ENCODE results near the gene PIMREG. TPM values are rescaled to one million over a fixed set of nuclear protein-coding genes. Genes with fewer than 3 reads are reported as not detected.
A peak's percentile ranks its signal among the peaks of the same experiment; 100 is the strongest.

PIMREG gene, protein sequence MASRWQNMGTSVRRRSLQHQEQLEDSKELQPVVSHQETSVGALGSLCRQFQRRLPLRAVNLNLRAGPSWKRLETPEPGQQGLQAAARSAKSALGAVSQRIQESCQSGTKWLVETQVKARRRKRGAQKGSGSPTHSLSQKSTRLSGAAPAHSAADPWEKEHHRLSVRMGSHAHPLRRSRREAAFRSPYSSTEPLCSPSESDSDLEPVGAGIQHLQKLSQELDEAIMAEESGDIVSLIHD
- polyA plus RNA-seq = 1 to 10 TPM; 1.4 to 1.6 (median 1.5) TPM

DNA sequence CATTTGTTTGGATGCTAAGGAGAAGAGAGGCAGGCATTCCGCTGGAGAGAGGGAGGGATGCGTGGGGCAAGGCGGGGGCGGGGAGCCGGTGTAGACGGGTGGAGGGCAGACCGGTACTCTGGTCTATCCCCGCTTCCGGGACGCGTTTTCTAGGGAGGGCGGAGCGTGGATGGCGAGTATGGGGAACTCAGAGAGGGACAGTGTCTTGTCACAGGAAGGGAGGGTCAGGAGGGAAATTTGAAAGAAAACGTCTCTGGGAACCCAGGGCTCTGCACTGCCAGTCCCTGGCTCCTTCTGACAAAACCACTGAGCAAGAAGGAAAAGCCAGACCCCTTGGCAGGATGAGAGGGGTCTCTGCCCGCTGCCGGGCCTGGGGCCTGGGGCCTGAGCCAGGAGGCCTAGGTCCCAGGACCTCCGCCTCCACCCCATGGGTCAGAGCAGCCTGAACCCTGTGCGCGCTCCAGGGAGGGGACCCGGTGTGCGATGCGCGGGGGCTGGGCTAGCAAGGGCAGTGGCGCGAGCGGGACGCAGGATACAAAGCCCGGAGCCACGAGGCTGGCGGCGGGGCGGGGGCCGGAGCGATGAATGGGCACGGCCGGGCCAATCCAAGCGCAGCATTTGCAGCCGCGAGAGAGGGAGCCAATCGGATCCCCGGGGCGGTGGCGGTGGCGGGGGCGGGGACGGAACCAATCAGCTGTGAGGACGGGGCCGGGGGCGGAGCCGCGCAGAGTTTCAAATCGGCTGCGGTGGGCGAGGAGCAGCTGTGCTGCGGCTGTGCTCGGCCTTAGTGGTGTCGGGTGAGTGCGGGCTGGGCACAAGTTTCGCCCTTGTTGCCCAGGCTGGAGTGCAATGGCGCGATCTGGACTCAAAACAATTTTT, at the start of gene PIMREG:
Gene PIMREG (plus strand): TSS at position 764 of the 879 bp plus-strand sequence. CDS start 656 bp downstream, outside the sequence.
- Mint-ChIP-seq H3K9me3 (no peaks in the 10 kb centered on the region), H3K4me1 (peaks cover 13 to 17% of the 10 kb centered on the region in 2 donors), H3K27ac (peak within 1 kb of the TSS; percentile 9 to 86 (median 80)), H3K4me3 (peak within 1 kb of the TSS; percentile 89 to 95 (median 92)), H3K36me3 (no peaks in the 10 kb centered on the region), H3K27me3 (ENCODE audit: low read depth in 3 of 3) (peaks cover 2 to 11% (median 3%) of the 10 kb centered on the region in 3 donors)
- DNase-seq = peak; percentile 82 to 85 (median 84)

DNA sequence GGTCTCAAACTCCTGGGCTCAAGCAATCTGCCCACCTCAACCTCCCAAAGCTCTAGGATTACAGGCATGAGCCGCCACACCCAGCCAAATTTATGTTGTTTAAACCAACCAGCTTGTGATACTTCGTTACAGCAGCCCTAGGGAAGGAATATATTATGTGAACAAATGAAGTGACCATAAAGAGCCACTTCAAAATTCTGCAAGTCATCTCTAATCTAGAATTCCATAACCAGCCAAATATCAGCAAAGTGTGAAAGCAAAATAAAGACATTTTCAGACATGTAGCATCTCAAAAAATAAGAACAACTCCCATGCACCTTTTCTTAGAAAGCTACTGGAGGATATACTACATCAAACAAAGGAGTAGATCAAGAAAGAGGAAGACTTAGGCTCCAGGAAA, 45.3 kb upstream of the PIMREG start:
- Mint-ChIP-seq H3K9me3 (no peaks in the 10 kb centered on the region), H3K27ac (no peak overlapping the region), H3K27me3 (ENCODE audit: low read depth in 3 of 3) (peaks cover 1 to 8% (median 6%) of the 10 kb centered on the region in 3 donors), H3K36me3 (no peaks in the 10 kb centered on the region), H3K4me1 (no peaks in the 10 kb centered on the region), H3K4me3 (no peak overlapping the region)
- DNase-seq = no peak

DNA sequence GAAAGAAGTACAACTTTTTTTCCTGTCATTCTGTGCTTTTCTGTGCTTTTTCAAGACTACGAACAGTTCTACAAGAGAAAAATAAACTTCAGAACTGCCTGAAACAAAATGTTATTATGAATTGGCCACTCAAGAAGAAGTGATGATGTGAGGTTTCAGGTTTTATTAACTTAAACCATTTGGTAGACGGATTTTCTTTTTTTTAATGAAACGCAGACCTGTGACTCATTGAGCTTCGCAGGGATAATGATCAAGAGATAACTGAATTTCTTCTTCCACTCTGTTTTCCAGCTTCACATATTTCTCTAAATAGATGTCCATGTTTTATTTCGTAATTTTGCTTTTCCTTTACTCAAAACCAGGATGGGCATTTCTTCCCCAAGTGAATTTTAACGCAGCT, 42.0 kb upstream of the PIMREG start:
- Mint-ChIP-seq H3K9me3 (no peaks in the 10 kb centered on the region), H3K4me3 (no peak overlapping the region), H3K4me1 (no peaks in the 10 kb centered on the region), H3K27me3 (ENCODE audit: low read depth in 3 of 3) (peaks cover 5 to 12% (median 5%) of the 10 kb centered on the region in 3 donors), H3K36me3 (no peaks in the 10 kb centered on the region), H3K27ac (no peak overlapping the region)
- no peak for DNase-seq

DNA sequence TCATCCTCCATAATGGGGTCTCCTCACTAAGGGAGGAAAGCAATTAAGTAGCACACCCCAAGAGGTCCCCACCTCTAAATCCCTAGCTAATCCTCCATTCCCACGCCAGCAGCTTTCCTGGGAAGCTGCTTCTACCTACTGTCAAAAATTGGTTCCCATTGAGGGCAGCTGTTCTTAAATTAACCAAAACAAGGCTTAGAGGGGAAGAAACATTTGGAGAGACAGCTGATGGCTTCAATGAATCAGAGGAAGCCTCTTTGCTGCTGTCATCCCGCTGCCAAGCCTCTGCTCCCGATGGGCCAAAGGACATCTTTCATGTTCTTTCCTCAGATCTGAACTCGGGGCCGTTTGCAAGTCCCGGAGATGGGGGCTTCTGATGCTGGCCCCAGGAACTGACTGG, 36.0 kb upstream of the PIMREG start:
- H3K4me3 Mint-ChIP-seq = no peak overlapping the region
- H3K4me1 Mint-ChIP-seq = no peaks in the 10 kb centered on the region
- H3K27ac Mint-ChIP-seq = no peak overlapping the region

DNA sequence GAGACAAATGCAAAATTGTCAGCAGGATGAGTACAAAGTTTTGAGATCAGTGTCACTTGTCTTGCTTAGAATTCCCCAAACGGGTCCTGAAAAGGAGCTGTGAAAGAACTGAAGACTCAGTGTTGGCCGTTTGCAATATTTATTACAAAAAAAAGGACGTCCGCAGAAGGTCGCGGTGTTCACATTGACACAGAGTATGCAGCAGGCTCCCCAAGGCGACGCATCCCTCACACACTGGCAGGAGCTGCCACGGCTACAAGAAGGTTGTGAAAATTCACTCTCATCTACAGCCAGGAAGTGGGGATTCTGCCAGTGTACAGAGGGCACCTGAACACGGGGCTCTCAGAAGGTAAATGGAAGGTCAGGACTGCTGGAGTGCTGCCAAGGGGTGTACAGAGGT, 35.5 kb upstream of the PIMREG start:
- H3K27ac Mint-ChIP-seq = no peak overlapping the region
- no peaks in the 10 kb centered on the region for H3K9me3 Mint-ChIP-seq
- no peak for DNase-seq
- no peaks in the 10 kb centered on the region for H3K36me3 Mint-ChIP-seq
- H3K4me3 Mint-ChIP-seq = no peak overlapping the region
- H3K4me1 Mint-ChIP-seq = no peaks in the 10 kb centered on the region
- H3K27me3 Mint-ChIP-seq (ENCODE audit: low read depth in 3 of 3) = peaks cover 0 to 13% (median 7%) of the 10 kb centered on the region in 3 donors

More for the DNA sequence above, 36.0 kb upstream of the PIMREG start:
- Mint-ChIP-seq H3K36me3 (no peaks in the 10 kb centered on the region), H3K9me3 (no peaks in the 10 kb centered on the region), H3K27me3 (ENCODE audit: low read depth in 3 of 3) (peaks cover 0 to 13% (median 7%) of the 10 kb centered on the region in 3 donors)
- DNase-seq = no peak

DNA sequence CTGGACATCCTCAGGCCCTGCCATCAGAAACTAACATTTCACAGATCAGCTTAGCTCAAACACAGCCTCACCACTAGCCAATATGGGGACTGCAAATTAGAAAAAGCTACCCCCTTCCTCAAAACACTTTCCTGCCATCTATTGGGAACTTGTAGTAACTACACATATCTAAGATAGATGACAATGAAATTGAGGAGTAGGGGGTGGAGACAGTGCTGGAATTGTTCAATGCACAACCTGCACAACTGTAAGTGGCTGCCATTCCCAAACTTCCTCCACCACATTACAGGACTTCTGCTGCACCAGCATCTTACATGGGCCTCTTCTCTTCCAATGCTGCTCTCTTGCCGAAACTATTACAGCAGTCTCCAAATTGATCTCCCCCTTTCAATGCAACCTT, 31.2 kb upstream of the PIMREG start:
- Mint-ChIP-seq H3K4me3 (no peak overlapping the region), H3K27me3 (ENCODE audit: low read depth in 3 of 3) (peaks cover 4 to 11% (median 7%) of the 10 kb centered on the region in 3 donors), H3K27ac (no peak overlapping the region), H3K4me1 (no peaks in the 10 kb centered on the region), H3K9me3 (no peaks in the 10 kb centered on the region), H3K36me3 (no peaks in the 10 kb centered on the region)
- no peak for DNase-seq

DNA sequence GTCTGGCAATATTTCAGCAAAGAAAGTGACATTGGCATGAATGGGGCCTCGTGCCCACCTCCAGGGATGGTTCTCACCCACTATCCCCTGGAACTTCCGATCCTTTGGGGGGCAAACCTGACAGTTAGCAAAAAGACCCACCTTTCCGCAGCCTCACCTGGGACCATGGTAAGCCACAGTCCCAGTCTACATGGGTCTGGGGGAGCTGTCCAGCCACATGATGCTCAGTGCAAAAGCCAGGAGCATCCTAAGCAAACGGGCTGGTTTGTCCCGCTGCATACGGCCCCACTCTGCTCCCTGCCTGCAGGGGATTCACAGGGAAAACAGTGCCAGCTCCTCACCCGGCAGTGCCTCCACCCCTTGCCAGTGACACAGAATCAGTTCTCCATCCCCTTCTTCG, 28.6 kb upstream of the PIMREG start:
- no peak overlapping the region for H3K27ac Mint-ChIP-seq
- DNase-seq = no peak
- no peaks in the 10 kb centered on the region for H3K4me1 Mint-ChIP-seq
- H3K9me3 Mint-ChIP-seq = no peaks in the 10 kb centered on the region
- H3K27me3 Mint-ChIP-seq (ENCODE audit: low read depth in 3 of 3) = peaks cover 6 to 11% (median 7%) of the 10 kb centered on the region in 3 donors
- H3K4me3 Mint-ChIP-seq = no peak overlapping the region
- no peaks in the 10 kb centered on the region for H3K36me3 Mint-ChIP-seq

DNA sequence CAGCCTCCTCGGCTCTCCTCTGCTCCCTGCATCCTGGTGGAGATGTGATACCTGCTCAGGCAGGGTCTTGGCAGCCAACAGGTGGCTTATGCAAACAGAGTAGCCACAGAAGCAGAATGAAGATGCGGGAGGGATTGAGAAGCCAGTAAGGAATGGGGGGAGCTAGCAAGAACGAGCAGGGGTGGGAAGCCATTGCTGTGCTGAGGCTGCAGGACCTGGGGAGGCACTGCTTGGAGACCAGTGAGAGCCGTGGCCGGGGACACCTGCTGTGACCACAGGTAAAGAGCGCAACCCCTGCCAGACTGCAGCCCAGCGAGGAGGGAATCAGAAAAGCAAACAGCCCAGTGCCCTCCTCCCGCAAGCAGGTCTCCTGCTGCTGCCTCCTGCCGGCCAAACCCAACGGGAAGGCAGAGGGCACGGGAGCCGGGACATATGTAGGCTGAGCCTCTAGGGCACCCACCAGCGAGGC, 24.0 kb upstream of the PIMREG start:
- no peak for DNase-seq
- no peak overlapping the region for H3K4me3 Mint-ChIP-seq
- no peaks in the 10 kb centered on the region for H3K36me3 Mint-ChIP-seq
- H3K27me3 Mint-ChIP-seq (ENCODE audit: low read depth in 3 of 3) = peaks cover 3 to 12% (median 11%) of the 10 kb centered on the region in 3 donors
- no peaks in the 10 kb centered on the region for H3K4me1 Mint-ChIP-seq
- H3K27ac Mint-ChIP-seq = no peak overlapping the region
- H3K9me3 Mint-ChIP-seq = no peaks in the 10 kb centered on the region

DNA sequence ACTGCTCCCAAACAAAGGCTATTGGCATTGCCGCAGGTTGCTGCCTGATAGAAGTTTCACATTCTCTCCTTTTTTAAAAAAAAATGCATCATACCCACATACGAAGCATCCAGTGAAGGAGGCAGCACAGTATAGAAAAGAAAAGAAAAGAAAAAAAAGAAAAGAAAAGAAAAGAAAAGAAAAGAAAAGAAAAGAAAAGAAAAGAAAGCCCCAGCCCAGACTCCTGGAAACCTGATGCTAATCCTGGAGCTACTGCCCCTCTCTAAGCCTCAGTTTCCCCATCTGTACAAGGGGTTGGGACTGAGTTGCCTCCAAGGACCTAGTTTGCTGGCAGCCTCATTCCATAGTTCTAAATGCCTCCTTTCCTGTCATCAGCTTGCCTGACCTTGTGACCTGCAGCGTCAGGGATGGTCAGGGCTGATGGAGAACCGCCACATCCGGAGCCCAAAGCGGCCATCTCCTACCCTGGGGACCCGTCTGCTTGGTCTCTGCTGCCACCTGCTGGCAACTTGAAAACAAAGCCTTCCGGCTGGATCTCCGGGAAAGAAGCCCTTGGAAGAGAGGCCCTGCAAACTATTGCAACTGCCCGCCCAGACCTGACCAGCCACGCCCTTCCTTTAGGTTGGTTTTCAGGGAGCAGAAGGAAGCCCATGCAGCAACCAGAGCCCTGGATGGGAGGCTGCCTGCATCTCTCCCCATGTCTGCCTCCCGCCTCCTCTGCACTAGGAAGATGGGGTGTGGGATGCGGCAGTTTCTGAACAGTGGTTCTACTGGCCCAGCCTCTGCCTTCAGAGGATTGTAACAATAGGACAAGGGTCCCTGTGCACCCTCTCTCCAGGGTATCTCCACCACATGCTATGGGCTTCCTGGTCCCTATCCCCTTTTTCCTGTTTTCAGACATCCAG, 22.3 kb upstream of the PIMREG start:
- H3K4me1 Mint-ChIP-seq = peaks cover 2 to 5% of the 10 kb centered on the region in 2 donors
- H3K36me3 Mint-ChIP-seq = no peaks in the 10 kb centered on the region
- peak; percentile 61 to 68 (median 65) for DNase-seq
- H3K4me3 Mint-ChIP-seq = peak overlapping the region in 1 of 5 donors; percentile 25
- no peaks in the 10 kb centered on the region for H3K9me3 Mint-ChIP-seq
- H3K27ac Mint-ChIP-seq = no peak overlapping the region
- peaks cover 4 to 10% (median 6%) of the 10 kb centered on the region in 3 donors for H3K27me3 Mint-ChIP-seq (ENCODE audit: low read depth in 3 of 3)

DNA sequence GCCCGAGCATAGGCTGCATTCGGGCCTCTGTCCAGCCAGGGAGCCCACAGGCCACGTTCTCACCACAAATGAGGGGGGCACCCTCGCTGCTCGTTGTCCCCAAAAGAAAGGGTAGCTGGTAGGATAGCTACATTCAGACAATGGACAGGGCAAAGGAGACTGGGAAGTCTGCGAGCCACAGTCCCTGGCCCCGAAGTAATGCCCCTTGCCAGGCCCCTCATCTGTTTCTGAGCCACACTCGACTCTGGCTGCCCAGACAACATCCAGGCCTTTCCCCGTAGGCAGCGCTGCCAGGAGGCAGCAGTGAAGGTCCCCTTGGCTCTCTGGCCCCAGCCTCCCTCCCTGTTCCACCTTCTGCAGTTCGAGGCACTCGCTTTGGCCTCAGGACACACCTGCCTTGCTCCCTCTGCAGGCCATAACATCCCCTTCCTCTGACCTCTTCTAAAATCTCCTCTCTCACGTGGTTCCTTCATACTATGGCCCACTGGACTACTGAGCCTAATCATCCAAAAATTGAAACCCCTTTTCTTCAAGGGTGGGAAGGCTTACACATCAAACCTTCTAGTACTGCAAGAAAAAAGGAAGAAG, 21.5 kb upstream of the PIMREG start:
- H3K9me3 Mint-ChIP-seq = no peaks in the 10 kb centered on the region
- peaks cover 8 to 12% (median 12%) of the 10 kb centered on the region in 3 donors for H3K27me3 Mint-ChIP-seq (ENCODE audit: low read depth in 3 of 3)
- no peak overlapping the region for H3K27ac Mint-ChIP-seq
- no peaks in the 10 kb centered on the region for H3K36me3 Mint-ChIP-seq
- H3K4me1 Mint-ChIP-seq = peaks cover 10 to 13% of the 10 kb centered on the region in 2 donors
- DNase-seq = no peak
- no peak overlapping the region for H3K4me3 Mint-ChIP-seq

DNA sequence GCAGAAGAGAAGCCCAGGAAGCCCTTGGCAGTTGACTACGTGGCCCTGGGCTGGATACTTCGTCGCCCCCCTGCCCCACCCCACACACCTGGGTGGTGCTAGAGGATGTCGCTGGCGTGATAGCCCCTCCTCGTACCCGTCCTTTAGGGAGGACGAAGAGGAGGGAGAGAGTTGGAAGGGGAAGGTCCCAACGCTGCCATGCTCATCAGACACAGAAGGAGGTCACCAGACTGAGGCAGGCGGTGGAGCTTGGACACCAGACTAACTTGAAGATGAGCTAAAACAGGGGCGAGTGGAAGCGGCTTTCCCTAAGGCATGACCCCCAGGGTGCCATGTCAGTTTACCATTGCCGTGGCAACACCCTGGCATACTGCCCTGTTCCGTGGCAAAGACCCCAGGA, 20.3 kb upstream of the PIMREG start:
- H3K4me1 Mint-ChIP-seq = peaks cover 12 to 20% of the 10 kb centered on the region in 2 donors
- H3K27ac Mint-ChIP-seq = no peak overlapping the region
- H3K9me3 Mint-ChIP-seq = no peaks in the 10 kb centered on the region
- H3K4me3 Mint-ChIP-seq = no peak overlapping the region
- no peaks in the 10 kb centered on the region for H3K36me3 Mint-ChIP-seq
- DNase-seq = no peak
- peaks cover 9 to 12% (median 12%) of the 10 kb centered on the region in 3 donors for H3K27me3 Mint-ChIP-seq (ENCODE audit: low read depth in 3 of 3)

DNA sequence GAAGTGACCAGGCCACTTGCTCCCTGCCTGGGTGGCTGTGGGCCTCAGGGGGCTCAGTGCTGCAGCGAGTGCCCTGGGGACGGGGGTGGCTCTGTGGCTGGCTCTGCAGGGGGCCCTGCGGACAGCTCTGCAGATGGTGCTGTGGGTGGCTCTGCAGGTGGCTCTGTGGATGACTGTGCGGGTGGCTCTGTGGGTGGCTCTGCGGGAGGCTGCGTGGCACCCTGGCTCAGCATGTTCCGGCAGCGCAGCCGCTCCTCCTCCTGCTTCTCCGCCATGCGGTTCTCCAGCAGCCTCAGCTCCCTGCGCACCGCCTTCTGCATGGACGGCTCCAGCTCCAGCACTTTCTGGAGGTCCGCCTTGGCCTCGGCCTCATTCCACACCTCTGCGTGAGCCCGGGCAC, 18.8 kb upstream of the PIMREG start:
- no peak overlapping the region for H3K27ac Mint-ChIP-seq
- no peak for DNase-seq
- peaks cover 12 to 20% of the 10 kb centered on the region in 2 donors for H3K4me1 Mint-ChIP-seq
- no peak overlapping the region for H3K4me3 Mint-ChIP-seq
- peaks cover 0 to 6% (median 4%) of the 10 kb centered on the region in 6 donors for H3K9me3 Mint-ChIP-seq
- peaks cover 9 to 12% (median 9%) of the 10 kb centered on the region in 3 donors for H3K27me3 Mint-ChIP-seq (ENCODE audit: low read depth in 3 of 3)
- H3K36me3 Mint-ChIP-seq = peaks cover 0 to 4% (median 4%) of the 10 kb centered on the region in 3 donors
